ENCODE data around the gene AK8.
"Not testable (repeated sequence)": the region's sequence is repeated elsewhere in the genome, so short reads cannot be mapped to it uniquely, and the experiment has no call there.

The AK8 gene

GRCh38 chr9:132795511-132796303 is 82.4 kb downstream of the AK8 start:
- DNase-seq: no peak

DNA sequence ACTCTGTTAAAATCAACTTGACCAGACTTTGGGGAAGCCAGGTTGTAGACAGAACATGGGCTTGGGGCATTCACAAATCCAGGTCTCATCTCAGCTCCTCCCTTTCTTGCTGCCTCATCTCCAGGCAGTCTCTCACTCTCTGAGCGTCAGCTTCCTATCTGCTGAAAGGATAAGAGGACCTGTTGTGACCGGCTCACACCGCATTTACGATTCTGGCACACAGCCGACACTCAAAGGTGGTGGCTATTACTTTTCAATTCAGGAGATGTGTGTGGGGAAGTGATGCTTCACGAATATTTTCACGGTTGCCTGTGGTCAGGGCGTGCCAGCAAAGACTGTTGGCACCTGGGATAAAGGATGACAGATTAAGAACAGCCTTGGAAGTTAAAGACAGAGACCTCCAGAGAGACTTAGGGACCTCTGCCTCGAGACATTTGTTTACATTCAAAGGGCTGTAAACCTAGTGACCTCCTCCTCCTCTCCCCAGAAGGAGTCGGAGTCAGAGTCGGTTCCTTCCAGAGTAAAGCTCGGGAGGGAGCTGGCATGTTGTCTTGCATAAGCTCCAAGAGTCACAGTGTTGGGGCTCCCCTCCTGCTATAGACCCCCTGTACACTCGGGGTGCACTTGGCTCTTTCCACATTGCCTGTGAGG is 83.2 kb downstream of the AK8 start:
- no peak for DNase-seq

DNA sequence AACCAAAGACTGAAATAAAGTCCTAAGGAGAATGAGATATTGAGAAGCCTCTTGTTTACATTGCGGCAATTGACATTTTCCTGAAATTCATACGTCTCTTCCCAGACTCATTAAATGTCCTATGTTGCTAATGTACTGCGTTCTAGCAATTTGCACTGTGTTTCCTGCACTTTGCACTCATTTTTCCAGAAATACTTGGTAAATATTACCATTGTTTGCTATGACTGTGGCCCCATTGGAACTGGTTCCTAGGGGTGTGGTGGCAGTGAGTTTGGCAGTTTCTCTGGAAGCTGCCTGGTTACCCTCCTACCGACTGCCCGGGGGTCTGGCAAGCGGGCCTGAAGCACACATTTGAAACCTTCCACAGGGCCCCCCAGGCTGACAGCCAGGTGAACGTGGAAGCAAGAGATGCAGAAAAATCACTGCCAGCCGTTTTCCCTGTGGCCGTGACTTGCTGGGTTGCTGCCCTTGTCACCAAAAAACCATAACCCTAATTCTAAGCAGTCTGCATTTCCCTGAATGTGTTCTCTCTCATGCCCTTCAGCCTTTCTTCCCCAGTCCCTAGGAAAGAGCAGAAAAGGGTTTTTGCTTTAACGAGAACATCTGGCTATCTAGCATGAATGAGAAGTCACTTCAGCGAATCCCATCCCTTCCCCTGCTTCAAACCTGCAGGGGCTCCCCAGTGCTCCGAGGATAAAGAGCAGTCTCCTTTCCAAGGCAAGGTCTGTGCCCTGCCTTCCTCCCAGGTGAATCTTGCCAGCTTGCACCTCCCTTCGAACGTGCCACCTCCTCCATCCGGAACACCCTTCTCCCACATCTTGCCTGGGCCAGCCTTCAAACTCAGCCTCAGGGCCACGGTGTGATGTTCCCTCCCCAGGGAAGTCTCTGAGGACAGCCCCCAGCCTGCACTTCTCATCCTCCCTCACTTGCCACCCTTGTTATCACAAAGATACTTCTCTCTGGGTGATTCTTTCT is 84.2 kb downstream of the AK8 start:
- no peak for DNase-seq

DNA sequence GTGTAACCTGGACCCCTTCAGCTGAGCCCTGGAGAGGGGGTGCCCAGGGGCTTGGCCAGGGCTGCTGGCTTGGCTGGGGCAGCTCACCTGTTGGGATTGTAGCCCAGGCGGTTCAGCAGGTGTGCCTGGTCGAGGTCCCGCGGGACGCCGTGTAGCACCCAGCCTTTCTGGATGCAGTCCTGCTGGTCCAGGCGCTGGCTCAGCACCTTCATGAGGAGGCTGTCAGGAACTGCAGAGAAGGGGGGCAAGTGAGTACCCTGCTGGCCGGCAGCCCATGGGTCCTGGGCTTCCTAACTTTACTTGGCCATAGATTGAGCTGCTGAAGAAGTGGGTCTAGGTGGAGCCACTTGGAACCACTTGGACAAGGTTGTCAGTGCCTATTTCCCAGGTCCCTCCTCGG is 85.5 kb downstream of the AK8 start:
- no peak for DNase-seq

GRCh38 chr9:132791699-132792240 is 86.3 kb downstream of the AK8 start:
- no peak for DNase-seq

- no peak for DNase-seq
Measured at GRCh38 chr9:132789719-132790118, 88.4 kb downstream of the AK8 start.

- no peak for DNase-seq
Measured at GRCh38 chr9:132788378-132788777, 89.7 kb downstream of the AK8 start.

GRCh38 chr9:132787748-132788159 is 90.3 kb downstream of the AK8 start:
- no peak for DNase-seq

DNA sequence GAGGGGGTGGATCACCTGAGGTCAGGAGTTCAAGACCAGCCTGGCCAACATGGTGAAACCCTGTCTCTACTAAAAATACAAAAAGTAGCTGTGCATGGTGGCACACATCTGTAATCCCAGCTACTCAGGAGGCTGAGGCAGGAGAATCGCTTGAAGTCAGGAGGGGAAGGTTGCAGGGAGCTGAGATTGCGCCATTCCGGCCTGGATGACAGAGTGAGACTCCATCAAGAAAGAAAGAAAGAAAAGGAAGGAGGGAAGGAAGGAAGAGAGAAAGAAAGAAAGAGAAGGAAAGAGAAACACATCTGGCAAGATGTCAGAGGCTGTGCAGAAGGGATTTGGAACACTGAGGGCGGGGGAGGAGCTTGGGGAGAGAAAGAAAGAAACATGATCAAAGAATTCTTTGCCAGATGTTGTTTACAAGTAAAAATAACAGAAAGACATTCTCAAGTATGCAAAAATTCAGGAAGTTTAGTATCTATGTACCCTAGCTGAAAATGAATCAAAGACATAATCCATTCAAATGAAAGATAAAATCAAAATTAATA is 93.7 kb downstream of the AK8 start:
- no peak for DNase-seq

- DNase-seq: no peak
Measured at GRCh38 chr9:132783006-132783405, 95.1 kb downstream of the AK8 start.

DNA sequence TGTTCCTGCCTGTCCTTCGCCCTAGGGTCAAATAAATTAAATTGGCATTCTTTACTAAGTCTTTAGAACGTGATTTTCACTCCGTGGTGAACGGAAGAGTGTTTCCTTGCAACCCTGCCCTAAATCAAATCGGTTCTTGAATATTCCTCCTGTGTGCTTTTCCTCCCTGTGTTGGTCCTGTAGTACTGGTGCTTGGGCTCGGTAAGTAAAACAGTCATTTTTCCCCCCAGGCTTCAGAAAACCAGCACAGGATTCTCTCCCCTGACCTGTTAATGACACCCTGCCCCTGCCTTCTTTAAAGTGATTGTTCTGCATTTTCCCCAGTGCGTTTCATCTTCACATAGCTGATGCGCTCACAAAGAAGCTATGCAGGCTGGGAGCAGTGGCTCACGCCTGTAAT is 96.0 kb downstream of the AK8 start:
- DNase-seq: no peak

DNA sequence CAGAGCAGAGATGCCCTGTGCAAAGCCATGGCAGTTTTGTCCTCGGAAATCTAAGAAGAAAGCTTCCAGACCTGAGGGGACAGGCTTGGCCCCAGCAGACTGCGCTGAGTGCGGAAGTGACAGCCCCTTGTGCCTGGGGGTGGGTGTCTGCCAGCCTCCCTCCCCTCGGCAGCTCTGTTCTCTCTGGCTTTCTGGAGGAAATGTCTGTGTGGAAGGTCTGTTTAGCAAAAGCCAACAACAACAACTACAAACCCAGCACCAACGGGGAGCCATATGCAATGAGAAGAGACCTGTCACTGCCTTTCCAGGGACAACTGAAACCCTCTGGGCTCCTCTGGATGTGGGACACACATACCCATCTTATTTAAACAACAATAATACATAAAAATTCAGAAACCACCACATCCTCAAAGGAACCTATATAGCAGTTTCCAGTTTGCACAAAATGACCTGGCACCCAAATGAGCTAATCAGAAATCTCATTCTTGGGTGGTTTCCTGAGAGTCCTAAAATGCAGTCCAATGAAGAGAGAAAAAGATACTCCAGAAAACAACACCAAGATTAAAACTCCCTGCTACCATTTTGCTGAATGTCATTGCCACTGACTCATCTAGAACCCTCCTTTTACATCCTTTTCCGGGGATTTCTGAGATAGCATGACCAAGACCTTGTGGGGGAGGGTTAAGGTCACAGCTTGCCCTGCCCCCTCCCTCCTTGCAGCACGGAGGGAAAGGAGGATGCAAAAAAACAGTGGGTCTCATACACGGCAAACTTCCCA is 97.7 kb downstream of the AK8 start:
- DNase-seq: no peak

- no peak for DNase-seq
Measured at GRCh38 chr9:132776891-132777290, 101.2 kb downstream of the AK8 start.

- DNase-seq: no peak
Measured at GRCh38 chr9:132776268-132776667, 101.8 kb downstream of the AK8 start.

GRCh38 chr9:132775720-132776119 is 102.4 kb downstream of the AK8 start:
- no peak for DNase-seq

GRCh38 chr9:132774886-132775285 is 103.2 kb downstream of the AK8 start:
- no peak for DNase-seq

DNA sequence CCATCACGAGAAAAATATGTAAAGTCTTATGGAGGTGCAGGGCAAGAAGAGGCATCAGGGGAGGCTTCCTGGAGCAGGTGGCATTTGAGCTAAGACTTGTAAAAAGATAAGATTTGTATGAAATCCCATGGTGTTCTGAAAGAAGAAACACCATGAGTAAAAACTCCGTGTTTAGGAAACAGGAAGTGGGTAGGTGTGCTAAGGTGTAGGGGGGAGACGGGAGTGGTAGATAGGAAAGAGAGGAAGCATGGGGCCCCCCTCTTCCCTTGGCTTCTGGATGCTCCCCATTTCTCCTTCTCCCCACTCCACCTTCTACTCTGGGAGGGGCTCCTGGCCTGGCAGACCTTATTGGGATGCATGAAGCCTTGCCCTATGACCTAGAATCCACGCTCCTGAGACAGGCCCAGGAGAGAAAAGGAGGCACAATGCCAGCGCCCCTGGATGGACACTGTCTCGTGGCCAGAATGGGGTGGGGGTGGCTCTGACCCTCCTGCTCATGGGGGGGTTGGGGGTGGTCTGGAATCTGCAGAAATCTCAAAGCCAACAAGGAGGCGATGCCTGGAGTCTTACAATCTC is 104.2 kb downstream of the AK8 start:
- DNase-seq: no peak

DNA sequence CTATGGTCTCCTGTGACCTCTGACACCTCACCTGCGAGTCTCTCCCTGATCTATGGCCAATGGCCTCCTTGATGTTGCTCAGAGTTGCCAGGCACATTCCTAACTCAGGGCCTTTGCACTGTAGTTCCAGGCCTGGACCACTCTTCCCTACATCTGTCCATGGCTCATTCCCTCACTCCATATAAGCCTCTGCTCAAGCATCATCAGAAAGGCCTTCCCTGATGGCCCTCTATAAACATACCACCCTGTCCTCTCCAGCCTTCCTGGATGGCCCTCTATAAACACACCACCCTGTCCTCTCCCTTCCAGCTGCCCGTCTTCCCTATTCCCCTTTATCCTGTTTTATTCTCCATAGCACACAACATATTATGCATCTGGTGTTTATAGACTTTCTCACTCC is 105.0 kb downstream of the AK8 start:
- no peak for DNase-seq

GRCh38 chr9:132771752-132772151 is 106.3 kb downstream of the AK8 start:
- DNase-seq: not testable (repeated sequence)

DNA sequence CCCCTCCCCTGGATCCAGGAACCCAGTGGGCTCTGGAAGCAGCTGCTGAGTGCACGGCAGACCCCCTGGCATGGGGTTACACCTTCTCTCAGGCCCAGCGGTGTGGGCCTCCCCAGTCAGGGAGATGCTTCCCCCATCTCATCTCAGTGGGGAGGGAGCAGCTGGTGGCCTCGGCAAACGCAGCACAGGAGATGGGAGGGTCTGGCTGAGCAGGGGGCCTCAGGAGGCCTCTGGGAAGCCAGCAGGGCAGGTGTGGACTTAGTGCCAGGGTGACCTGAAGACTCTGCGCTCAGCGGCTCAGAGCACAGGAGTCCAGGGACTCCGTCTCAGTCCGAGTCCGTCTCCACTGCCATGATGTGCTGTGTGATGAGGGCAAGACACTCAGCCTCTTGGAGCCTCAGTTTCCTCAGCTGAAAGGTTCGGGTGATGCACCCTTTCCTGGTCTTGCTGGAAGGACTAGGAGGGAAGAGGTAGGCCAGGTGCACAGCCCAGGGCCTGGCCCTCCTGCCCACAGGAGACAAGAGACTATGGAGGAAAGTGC is 107.2 kb downstream of the AK8 start:
- no peak for DNase-seq
